ENCODE measurements around the gene SPCS2. TPM values are rescaled to one million over a fixed set of nuclear protein-coding genes. Genes with fewer than 3 reads are reported as not detected.

Gene SPCS2
- total RNA-seq, 1 experiment from 2014 or later, result 209 TPM

DNA sequence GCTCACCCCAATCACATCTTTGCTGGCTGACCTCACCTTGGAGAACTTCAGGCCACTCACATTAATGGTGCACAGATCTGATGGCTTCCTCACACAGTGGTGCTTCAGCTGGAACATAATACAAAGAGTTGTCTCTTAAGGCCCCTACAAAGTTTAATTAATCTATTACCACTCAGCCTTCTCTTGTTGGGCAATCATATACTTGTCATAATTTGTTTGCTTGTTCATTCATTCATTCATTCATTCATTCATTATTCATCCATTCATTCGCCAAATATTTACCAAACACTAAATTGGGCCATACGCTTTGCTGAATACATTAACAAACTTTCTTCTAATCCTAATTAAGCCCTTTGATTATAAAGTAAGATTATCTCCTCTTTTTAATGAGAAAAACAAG, 15.3 kb upstream of the SPCS2 start:
- H3K4me3 Mint-ChIP-seq (ENCODE audit: low read depth, unreplicated experiment), result no peak overlapping the region
- no peaks in the 10 kb centered on the region for H3K27me3 Mint-ChIP-seq (ENCODE audit: unreplicated experiment)
- intact Hi-C loops (cut with micrococcal nuclease; ENCODE audit: unreplicated experiment), result loop anchor here (5.0 kb wide), 1 partner anchor 209 kb away; no protein-coding TSS in a partner anchor
- H3K36me3 Mint-ChIP-seq (ENCODE audit: insufficient read depth, unreplicated experiment), result no peaks in the 10 kb centered on the region
- TF ChIP-seq, protein P1, sequence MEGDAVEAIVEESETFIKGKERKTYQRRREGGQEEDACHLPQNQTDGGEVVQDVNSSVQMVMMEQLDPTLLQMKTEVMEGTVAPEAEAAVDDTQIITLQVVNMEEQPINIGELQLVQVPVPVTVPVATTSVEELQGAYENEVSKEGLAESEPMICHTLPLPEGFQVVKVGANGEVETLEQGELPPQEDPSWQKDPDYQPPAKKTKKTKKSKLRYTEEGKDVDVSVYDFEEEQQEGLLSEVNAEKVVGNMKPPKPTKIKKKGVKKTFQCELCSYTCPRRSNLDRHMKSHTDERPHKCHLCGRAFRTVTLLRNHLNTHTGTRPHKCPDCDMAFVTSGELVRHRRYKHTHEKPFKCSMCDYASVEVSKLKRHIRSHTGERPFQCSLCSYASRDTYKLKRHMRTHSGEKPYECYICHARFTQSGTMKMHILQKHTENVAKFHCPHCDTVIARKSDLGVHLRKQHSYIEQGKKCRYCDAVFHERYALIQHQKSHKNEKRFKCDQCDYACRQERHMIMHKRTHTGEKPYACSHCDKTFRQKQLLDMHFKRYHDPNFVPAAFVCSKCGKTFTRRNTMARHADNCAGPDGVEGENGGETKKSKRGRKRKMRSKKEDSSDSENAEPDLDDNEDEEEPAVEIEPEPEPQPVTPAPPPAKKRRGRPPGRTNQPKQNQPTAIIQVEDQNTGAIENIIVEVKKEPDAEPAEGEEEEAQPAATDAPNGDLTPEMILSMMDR (IDR thresholded peaks at IDR 0.05; ENCODE audit: unreplicated experiment), result no peak
- no peak overlapping the region for H3K27ac Mint-ChIP-seq (ENCODE audit: unreplicated experiment)
- DNase-seq, result no peak
- H3K4me1 Mint-ChIP-seq (ENCODE audit: low read depth, unreplicated experiment), result no peaks in the 10 kb centered on the region
- no TSS peak for BruUV-seq (replicated peaks)
- no peaks in the 10 kb centered on the region for H3K9me3 Mint-ChIP-seq (ENCODE audit: low read depth, unreplicated experiment)
- CTCF ChIA-PET, result no interaction called here

- Mint-ChIP-seq H3K36me3 (ENCODE audit: insufficient read depth, unreplicated experiment) (no peaks in the 10 kb centered on the region), H3K4me3 (ENCODE audit: low read depth, unreplicated experiment) (no peak overlapping the region), H3K27me3 (ENCODE audit: unreplicated experiment) (no peaks in the 10 kb centered on the region), H3K27ac (ENCODE audit: unreplicated experiment) (no peak overlapping the region), H3K9me3 (ENCODE audit: low read depth, unreplicated experiment) (no peaks in the 10 kb centered on the region), H3K4me1 (ENCODE audit: low read depth, unreplicated experiment) (no peaks in the 10 kb centered on the region)
- CTCF ChIA-PET, result interaction anchor here (0.6 kb wide), 1 partner anchor 582 kb away, joined by 3 read pairs; no protein-coding TSS in a partner anchor
- no peak for DNase-seq
- TF ChIP-seq, protein P1 (IDR thresholded peaks at IDR 0.05; ENCODE audit: unreplicated experiment), result no peak
- no TSS peak for BruUV-seq (replicated peaks)
- intact Hi-C loops (cut with micrococcal nuclease; ENCODE audit: unreplicated experiment), result no loop called here
Measured at GRCh38 chr11:74935285-74935684, 13.8 kb upstream of the SPCS2 start.

GRCh38 chr11:74936087-74936486, 13.0 kb upstream of the SPCS2 start:
- Mint-ChIP-seq H3K36me3 (ENCODE audit: insufficient read depth, unreplicated experiment) (no peaks in the 10 kb centered on the region), H3K4me1 (ENCODE audit: low read depth, unreplicated experiment) (no peaks in the 10 kb centered on the region), H3K27me3 (ENCODE audit: unreplicated experiment) (no peaks in the 10 kb centered on the region), H3K27ac (ENCODE audit: unreplicated experiment) (no peak overlapping the region), H3K4me3 (ENCODE audit: low read depth, unreplicated experiment) (no peak overlapping the region), H3K9me3 (ENCODE audit: low read depth, unreplicated experiment) (no peaks in the 10 kb centered on the region)
- CTCF ChIA-PET, result no interaction called here
- TF ChIP-seq, protein P1 (IDR thresholded peaks at IDR 0.05; ENCODE audit: unreplicated experiment), result no peak
- intact Hi-C loops (cut with micrococcal nuclease; ENCODE audit: unreplicated experiment), result no loop called here
- DNase-seq, result no peak
- no TSS peak for BruUV-seq (replicated peaks)

- no peaks in the 10 kb centered on the region for H3K4me1 Mint-ChIP-seq (ENCODE audit: low read depth, unreplicated experiment)
- no peak overlapping the region for H3K4me3 Mint-ChIP-seq (ENCODE audit: low read depth, unreplicated experiment)
- no peak for DNase-seq
- BruUV-seq (replicated peaks), result no TSS peak
- intact Hi-C loops (cut with micrococcal nuclease; ENCODE audit: unreplicated experiment), result no loop called here
- TF ChIP-seq, protein P1 (IDR thresholded peaks at IDR 0.05; ENCODE audit: unreplicated experiment), result no peak
- no peak overlapping the region for H3K27ac Mint-ChIP-seq (ENCODE audit: unreplicated experiment)
- CTCF ChIA-PET, result no interaction called here
- H3K9me3 Mint-ChIP-seq (ENCODE audit: low read depth, unreplicated experiment), result no peaks in the 10 kb centered on the region
- H3K36me3 Mint-ChIP-seq (ENCODE audit: insufficient read depth, unreplicated experiment), result no peaks in the 10 kb centered on the region
- no peaks in the 10 kb centered on the region for H3K27me3 Mint-ChIP-seq (ENCODE audit: unreplicated experiment)
Measured at GRCh38 chr11:74936976-74937375, 12.1 kb upstream of the SPCS2 start.
